KMS-11 (cell line): ENCODE results near the gene TMPRSS13.

Experiments
- H2AFZ ChIP-seq: fragments of 200-600 bp; sonication (generic); 2 replicates; pipeline ENCODE4 v1.6.1; 2016; ENCODE audit warnings: antibody characterized with exemption, mixed run types, low read depth
- H3K27ac ChIP-seq: fragments of 200-600 bp; sonication (generic); 2 replicates; pipeline ENCODE4 v1.6.1; 2016; ENCODE audit warnings: mild to moderate bottlenecking, mixed run types
- H3K27me3 ChIP-seq: fragments of 200-600 bp; sonication (generic); 2 replicates; pipeline ENCODE4 v1.6.1; 2017; ENCODE audit warnings: mild to moderate bottlenecking, low read depth, mixed run types, moderate library complexity; ENCODE audit not compliant: insufficient read depth
- H3K36me3 ChIP-seq: fragments of 200-600 bp; sonication (generic); 2 replicates; pipeline ENCODE4 v1.6.1; 2017; ENCODE audit warnings: mild to moderate bottlenecking, mixed run types; ENCODE audit not compliant: insufficient read depth
- H3K4me1 ChIP-seq: fragments of 200-600 bp; sonication (generic); 2 replicates; pipeline ENCODE4 v1.6.1; 2016; ENCODE audit warnings: mild to moderate bottlenecking, low read depth, mixed run types; ENCODE audit not compliant: poor library complexity, severe bottlenecking
- H3K4me2 ChIP-seq: fragments of 200-600 bp; sonication (generic); 2 replicates; pipeline ENCODE4 v1.7.0; 2016; ENCODE audit warnings: mild to moderate bottlenecking, mixed run types
- H3K4me3 ChIP-seq: fragments of 200-600 bp; sonication (generic); IDR thresholded peaks from 2 replicates; pipeline ENCODE4 v1.6.1; 2017; ENCODE audit warnings: low read depth, low read length, mixed read lengths; ENCODE audit not compliant: insufficient read depth
- H3K79me2 ChIP-seq: fragments of 200-600 bp; sonication (generic); 2 replicates; pipeline ENCODE4 v1.6.1; 2016; ENCODE audit warnings: low read depth, mixed run types; ENCODE audit not compliant: insufficient read depth
- H3K9ac ChIP-seq: fragments of 200-600 bp; sonication (generic); 2 replicates; pipeline ENCODE4 v1.6.1; 2016; ENCODE audit warnings: mild to moderate bottlenecking, mixed run types
- H4K20me1 ChIP-seq: fragments of 200-600 bp; sonication (generic); 2 replicates; pipeline ENCODE4 v1.6.1; 2016; ENCODE audit warnings: mild to moderate bottlenecking, mixed run types; ENCODE audit not compliant: insufficient read depth
- CTCF ChIP-seq: fragments of 200-600 bp; sonication (generic); conservative IDR thresholded peaks from 2 replicates; pipeline ENCODE4 v1.6.1; 2017; ENCODE audit warnings: low read depth, mild to moderate bottlenecking, antibody characterized with exemption, low read length, moderate library complexity, mixed read lengths

Gene TMPRSS13

GRCh38 chr11:117851106-117851505 lies 78.1 kb downstream of the TMPRSS13 start:
- no peaks in the 10 kb centered on the region for H4K20me1 ChIP-seq
- H3K27ac ChIP-seq = no peak overlapping the region
- H3K27me3 ChIP-seq = no peaks in the 10 kb centered on the region
- H3K4me1 ChIP-seq = no peaks in the 10 kb centered on the region
- H3K36me3 ChIP-seq = no peaks in the 10 kb centered on the region
- no peak overlapping the region for H2AFZ ChIP-seq
- H3K4me3 ChIP-seq = no peak overlapping the region
- TF ChIP-seq CTCF = no peak
- no peak overlapping the region for H3K9ac ChIP-seq
- H3K4me2 ChIP-seq = no peak overlapping the region
- no peaks in the 10 kb centered on the region for H3K79me2 ChIP-seq
